ENCODE data around the gene TRPV2.
A peak's percentile ranks its signal among the peaks of the same experiment; 100 is the strongest.
"Not testable (repeated sequence)": the region's sequence is repeated elsewhere in the genome, so short reads cannot be mapped to it uniquely, and the experiment has no call there.

TRPV2 gene, protein sequence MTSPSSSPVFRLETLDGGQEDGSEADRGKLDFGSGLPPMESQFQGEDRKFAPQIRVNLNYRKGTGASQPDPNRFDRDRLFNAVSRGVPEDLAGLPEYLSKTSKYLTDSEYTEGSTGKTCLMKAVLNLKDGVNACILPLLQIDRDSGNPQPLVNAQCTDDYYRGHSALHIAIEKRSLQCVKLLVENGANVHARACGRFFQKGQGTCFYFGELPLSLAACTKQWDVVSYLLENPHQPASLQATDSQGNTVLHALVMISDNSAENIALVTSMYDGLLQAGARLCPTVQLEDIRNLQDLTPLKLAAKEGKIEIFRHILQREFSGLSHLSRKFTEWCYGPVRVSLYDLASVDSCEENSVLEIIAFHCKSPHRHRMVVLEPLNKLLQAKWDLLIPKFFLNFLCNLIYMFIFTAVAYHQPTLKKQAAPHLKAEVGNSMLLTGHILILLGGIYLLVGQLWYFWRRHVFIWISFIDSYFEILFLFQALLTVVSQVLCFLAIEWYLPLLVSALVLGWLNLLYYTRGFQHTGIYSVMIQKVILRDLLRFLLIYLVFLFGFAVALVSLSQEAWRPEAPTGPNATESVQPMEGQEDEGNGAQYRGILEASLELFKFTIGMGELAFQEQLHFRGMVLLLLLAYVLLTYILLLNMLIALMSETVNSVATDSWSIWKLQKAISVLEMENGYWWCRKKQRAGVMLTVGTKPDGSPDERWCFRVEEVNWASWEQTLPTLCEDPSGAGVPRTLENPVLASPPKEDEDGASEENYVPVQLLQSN

DNA sequence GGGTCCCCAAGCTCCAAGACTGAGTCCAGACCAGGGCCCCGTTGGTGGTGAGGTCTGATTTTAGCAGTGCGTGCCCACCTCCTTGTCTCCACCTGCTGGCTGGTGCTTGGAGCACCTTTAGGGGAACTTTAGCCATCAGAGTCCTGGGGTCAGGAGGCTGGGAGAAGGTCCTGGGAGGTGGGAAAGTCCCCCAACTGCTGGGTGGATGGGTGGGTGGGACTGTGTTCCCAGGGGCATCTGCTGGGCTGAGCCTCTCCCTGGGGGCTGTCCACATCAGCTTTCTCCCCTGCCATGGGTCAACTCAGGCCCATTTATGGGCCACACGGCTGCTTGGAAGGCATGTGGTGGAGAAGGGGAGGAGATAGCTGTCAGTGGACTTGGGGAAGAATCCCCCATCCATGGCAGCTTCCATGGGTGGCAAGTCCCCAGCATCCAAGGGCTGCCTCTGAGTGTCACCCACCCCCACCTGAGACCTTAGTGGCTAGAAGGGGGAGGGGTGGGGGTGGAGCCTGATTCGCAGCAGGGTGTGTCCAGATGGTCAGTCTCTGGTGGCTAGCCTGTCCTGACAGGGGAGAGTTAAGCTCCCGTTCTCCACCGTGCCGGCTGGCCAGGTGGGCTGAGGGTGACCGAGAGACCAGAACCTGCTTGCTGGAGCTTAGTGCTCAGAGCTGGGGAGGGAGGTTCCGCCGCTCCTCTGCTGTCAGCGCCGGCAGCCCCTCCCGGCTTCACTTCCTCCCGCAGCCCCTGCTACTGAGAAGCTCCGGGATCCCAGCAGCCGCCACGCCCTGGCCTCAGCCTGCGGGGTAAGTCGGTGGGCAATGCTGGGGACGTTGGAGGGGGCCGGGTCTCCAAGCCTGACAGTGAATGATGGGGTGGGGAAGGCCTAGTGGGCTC, at the start of gene TRPV2:
TSS of gene TRPV2 (plus strand) at position 541 of the 894 bp plus-strand sequence. CDS start 2,098 bp downstream, outside the sequence.
- no peak for DNase-seq (ENCODE audit: low read depth)

DNA sequence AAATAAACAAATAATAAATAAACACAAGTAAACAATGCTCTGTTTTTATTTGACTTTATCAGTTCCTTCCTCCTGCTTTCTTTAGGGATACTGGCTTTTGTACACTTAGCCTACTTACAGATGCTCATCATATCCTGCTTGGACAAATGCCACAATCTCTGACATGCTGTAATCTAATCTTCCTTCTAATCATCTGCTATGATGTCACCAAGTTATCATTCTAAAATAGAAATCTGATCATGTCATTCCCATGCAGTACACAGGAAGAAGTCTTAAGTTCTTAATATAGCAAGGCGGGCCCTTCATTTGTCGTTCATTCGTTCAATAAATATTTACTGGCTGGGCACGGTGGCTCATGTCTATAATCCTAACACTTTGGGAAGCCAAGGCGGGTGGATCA, 43.6 kb upstream of the TRPV2 start:
- no peak for DNase-seq (ENCODE audit: low read depth)

DNA sequence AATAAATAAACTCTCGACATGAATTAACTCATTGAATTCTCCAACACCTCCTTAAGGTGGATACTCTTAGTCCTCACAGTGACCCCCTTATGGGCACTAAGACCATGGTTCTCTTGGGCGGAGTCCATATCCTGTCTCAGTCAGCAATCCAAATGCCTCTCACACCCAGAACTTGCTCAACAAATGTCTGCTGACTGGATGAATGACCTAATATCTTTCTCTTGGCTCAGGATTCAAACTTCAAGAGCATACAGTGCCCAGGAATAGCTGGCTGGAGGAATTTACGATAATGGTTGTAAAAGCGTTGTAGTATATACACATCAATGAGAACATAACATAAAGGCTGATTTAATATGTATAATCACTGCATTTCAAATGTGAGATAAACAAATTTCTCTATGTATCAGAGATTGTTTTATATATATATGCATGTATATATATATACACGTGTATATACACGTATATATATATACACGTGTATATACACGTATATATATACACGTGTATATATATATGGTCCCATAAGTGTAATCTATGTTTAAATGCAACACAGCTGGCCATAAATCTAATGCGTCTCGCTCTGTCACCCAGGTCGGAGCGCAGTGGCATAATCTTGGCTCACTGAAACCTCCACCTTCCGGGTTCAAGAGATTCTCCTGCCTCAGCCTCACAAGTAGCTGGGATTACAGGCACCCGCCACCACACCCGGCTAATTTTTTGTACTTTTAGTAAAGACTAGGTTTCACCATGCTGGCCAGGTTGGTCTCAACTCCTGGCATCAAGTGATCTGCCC, 41.0 kb upstream of the TRPV2 start:
- DNase-seq (ENCODE audit: low read depth): no peak

DNA sequence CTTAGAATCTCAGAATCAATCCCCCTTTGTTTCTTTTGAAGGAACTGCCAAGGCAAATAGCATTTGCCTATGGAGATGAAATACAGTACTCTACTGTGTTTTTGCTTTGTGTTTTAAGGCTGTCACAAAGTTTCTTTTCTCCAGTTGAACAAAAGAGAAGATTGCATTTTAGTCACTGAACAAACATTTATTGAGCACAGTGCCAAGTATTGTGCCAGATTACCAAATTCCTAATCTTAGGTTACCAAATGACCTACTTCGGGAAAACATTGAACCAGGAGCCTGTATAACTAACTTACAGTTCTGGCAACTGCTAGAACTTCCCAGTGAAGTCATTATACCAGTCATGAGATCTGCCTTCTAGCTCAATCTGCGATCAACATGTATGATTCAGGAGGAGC, 37.4 kb upstream of the TRPV2 start:
- DNase-seq (ENCODE audit: low read depth): no peak

DNA sequence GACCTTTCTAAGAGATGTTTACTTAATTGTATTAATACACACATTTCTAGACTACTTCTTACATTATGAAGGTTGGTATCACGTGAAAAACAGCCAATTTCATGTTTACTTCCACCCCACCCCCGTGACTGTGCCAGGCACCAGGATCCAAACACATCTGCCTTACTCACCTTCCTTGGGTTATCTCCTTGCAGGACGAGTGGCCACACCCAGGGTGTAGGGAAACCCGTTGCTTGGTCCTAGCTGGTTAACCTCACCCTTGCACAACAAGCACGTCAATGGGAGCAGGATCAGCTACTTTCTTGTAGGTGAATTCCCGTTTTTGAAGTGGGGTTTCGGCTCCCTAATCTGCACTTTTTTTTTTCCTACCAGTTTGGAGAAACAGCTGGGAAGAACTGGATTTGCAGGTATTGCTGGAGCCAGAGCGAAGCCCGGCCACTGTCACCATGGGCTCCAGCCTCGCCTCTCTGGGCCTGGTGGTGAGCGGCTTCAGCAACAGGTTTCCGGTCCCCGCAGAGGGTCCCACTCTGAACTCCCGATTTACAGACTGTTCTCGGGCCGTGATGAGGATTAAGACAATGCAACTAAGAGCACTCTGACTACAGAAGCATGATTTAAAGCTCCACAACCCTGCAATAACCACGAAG, 36.6 kb upstream of the TRPV2 start:
- DNase-seq (ENCODE audit: low read depth): no peak

DNA sequence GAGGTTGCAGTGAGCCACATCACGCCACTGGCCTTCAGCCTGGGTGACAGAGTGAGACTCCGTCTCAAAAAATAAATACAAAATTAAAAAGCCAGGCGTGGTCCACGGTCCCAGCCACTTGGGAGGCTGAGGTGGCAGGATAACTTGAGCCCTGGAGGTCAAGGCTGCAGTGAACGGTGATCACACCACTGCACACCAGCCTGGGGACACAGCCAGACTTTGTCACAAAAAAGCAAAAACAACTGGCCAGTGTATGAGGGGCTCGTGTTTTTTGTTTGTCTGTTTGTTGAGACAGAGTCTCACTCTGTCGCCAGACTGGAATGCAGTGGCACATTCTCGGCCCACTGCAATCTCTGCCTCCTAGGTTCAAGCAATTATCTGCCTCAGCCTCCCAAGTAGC, 35.7 kb upstream of the TRPV2 start:
- no peak for DNase-seq (ENCODE audit: low read depth)

DNA sequence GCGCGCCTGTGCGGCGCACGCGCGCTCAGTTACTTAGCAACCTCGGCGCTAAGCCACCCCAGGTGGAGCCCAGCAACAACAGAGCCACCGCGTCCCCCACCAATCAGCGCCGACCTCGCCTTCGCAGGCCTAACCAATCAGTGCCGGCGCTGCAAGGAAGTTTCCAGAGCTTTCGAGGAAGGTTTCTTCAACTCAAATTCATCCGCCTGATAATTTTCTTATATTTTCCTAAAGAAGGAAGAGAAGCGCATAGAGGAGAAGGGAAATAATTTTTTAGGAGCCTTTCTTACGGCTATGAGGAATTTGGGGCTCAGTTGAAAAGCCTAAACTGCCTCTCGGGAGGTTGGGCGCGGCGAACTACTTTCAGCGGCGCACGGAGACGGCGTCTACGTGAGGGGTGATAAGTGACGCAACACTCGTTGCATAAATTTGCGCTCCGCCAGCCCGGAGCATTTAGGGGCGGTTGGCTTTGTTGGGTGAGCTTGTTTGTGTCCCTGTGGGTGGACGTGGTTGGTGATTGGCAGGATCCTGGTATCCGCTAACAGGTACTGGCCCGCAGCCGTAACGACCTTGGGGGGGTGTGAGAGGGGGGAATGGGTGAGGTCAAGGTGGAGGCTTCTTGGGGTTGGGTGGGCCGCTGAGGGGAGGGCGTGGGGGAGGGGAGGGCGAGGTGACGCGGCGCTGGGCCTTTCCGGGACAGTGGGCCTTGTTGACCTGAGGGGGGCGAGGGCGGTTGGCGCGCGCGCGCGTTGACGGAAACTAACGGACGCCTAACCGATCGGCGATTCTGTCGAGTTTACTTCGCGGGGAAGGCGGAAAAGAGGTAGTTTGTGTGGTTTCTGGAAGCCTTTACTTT, 34.5 kb upstream of the TRPV2 start, which contains the start of gene UBB:
TSS of gene UBB (plus strand) at position 452 of the 856 bp plus-strand sequence. CDS start 817 bp downstream, outside the sequence.
- peak; percentile 91 for DNase-seq (ENCODE audit: low read depth)

DNA sequence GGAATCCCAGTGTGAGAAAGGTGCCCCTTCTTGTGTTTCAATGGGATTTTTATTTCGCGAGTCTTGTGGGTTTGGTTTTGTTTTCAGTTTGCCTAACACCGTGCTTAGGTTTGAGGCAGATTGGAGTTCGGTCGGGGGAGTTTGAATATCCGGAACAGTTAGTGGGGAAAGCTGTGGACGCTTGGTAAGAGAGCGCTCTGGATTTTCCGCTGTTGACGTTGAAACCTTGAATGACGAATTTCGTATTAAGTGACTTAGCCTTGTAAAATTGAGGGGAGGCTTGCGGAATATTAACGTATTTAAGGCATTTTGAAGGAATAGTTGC, 33.9 kb upstream of the TRPV2 start:
- DNase-seq (ENCODE audit: low read depth): no peak

DNA sequence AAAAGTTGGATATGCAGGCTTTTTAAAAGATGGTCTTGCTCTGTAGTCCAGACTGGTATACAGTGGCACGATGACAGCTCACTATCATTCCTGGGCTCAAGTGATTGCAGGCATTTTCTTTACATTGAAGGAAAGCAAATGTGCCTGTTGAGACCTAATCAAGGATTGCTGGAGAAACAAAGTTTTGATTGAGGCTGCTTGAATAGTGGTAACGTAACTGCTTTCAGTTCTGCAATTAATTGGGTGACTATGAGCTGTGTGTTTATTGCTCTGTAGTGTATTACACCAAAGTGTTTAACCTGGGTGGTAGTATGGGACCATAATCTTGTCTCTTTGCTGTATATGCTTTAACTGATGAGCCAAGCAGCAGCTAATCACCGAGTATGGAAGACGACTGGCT, 32.2 kb upstream of the TRPV2 start:
- DNase-seq (ENCODE audit: low read depth): no peak

DNA sequence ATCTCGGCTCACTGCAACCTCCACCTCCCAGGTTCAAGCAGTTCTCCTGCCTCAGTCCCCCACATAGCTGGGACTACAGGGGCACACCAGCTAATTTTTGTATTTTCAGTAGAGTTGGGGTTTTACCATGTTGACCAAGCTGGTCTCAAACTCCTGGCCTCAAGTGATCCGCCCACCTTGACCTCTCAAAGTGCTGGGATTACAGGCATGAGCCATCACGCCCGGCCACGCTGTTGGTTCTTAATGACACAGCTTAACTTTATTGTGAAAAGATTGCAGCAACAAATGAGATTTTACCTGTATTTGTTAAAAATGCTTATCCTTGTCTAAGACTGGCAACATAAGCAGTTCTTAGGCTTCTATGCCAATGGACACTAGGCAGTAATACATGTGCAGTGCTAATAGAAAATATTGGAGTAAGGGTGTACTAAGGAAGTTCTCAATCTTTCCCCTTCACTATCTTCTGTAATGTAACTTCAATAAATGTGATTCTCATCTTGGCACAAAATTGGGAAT, 31.5 kb upstream of the TRPV2 start:
- DNase-seq (ENCODE audit: low read depth): no peak

DNA sequence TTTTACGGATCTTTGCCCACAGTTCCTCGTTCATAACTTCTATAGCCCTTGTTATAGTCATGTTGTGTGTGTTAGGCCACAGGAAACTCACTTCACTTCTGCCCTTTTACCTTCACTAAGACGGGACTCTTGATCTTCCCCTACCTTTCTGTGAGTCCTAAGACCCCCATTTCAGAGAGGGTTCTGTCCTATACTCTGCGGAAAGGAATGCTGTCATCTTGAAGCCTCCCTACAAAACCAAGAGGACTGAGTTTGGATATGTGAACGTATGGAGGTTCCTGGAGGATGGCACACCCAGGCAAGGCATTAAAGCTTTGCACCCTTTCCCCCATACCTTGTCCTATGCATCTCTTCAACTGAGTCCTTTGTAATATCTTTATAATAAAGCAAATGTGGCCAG, 30.8 kb upstream of the TRPV2 start:
- no peak for DNase-seq (ENCODE audit: low read depth)

DNA sequence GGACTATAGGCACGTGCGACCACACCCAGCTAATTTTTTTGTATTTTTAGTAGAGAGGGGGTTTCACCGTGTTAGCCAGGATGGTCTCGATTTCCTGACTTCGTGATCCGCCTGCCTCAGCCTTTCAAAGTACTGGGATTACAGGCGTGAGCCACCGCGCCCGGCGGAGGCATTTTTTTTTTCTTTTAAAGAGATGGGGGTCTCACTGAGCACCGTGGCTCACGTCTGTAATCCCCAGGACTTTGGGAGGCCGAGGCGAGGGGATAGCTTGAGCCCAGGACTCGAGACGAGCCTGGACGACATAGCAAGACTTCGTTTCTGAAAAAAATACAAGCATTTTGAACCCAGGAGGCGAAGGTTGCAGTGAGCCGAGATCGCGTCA, 29.3 kb upstream of the TRPV2 start:
- DNase-seq (ENCODE audit: low read depth): not testable (repeated sequence)

DNA sequence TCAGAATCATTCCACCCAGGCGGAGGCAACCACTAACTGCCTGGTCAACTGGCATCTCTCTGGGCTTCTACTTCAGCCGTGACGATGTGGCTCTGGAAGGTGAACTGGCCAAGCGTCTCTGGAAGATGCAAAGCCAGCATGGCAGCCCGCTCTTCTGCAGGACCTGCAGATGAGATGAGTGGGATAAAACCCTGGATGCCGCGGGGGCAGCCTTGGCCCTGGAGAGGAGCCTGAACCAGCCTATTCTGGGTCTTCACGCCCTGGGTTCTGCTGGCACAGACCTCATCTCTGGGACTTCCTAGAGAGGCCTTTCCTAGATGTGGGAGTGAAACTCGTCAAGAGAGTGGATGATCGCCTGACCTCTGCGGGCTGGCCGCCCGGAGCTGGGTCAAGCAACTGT, 23.9 kb upstream of the TRPV2 start:
- DNase-seq (ENCODE audit: low read depth): no peak

DNA sequence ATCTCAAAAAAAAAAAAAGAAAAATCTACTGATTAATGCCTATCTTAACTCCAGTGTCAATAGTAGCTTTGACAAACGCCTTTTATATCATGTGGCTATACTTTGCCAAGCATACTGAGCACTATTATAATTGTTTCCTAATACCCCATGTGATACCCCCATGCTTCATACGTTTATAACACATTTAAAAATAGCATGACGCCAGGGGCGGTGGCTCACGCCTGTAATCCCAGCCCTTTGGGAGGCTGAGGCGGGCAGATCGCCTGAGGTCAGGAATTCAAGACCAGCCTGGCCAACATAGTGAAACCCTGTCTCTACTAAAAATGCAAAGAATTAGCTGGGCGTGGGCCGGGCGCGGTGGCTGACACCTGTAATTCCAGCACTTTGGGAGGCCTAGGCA, 22.9 kb upstream of the TRPV2 start:
- not testable (repeated sequence) for DNase-seq (ENCODE audit: low read depth)

DNA sequence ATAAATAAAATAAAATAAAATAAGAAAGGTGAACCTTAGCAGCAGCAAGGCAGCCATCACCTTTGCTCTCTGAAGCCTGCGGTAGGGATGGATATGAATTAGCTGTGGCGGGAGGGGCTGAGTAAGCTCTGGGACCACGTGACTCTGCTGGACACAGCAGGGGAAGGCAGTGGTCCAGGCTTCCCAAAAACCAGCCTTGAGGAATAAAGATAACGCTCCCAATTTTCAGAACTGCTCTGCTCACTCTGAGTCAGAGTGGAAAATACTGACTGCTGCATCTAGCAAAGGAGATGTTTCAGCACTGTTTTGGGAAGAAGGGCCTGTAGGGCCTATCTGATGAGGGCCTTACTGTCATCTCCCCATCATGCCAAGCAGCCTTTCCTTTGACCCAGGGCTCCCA, 19.5 kb upstream of the TRPV2 start:
- DNase-seq (ENCODE audit: low read depth): not testable (repeated sequence)

DNA sequence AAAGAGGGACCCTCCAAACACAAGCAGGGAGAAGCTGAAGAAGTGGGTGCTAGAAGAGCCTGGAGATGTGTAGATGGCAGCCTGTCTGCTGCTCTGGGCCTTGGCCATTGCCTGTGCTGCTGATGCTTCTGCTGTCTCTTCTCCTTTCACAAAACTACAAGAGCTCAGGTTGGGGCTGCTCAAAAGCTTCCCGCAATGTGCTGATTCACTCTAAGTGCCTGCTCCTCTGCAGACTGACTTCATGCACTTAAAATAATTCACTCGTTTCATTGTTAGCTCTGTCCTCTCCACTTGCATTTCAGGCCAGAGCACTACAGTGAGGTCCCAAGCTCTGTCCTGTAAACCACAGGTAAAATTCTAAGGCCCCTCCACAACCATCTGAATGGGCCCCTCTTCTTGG, 18.7 kb upstream of the TRPV2 start:
- not testable (repeated sequence) for DNase-seq (ENCODE audit: low read depth)

DNA sequence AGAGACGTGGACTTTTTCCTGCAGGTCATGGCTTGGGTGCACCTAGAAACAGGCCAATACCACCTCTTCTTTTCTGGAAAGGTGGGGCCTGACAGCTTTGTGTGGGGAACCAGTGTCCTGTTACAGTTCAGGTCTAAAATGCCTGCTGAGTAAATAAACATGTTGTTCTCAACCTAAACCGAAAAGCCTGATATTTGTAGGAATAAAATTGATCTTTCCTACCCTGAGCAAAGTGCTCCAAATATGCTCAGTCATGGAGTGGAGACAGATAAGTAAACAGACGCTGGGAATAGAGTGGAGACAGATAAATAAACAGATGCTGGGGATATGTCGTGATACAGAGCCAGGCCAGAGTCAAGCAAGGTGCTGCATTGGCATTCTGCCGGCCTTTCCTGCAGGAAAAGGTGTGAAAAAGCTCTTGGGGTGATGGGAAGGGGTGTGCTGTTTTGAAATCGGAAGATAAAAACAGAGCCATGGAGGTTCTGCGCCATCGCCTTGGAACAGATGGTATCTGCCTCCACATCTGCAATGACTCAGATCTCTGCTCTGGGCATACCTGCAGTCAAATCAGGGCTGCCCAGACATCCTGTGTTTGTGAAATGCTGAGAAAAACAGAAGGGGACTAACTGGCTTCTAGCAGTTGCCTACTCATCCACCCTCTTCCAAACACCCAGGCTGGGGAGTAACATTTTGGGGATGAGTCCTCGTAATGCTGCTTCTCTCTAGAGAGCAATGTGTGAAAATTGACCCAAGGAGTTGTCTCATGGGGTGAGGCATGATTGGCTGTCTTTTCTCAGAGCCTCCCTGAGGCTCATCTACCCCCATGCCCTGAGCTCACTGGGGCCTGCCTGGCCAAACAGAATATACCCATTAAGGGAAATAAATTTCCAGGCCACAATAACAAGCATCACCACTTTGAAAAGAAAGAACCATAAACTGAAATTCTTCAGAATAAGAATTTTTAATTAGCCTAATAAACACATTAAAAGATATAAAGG, 16.8 kb upstream of the TRPV2 start:
- no peak for DNase-seq (ENCODE audit: low read depth)

DNA sequence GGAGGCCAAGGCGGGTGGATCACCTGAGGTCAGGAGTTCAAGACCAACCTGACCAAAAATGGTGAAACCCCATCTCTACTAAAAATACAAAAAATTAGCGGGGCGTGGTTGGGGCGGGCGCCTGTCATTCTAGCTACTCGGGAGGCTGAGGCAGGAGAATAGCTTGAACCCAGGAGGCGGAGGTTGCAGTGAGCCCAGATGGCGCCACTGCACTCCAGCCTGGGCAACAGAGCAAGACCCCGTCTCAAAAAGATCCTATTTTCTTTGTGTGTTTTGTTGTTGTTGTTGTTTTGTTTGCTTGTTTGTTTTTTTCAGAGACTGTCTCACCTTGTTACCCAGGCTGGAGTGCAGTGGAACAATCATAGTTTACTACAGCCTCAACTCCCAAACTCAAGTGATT, 11.5 kb upstream of the TRPV2 start:
- DNase-seq (ENCODE audit: low read depth): not testable (repeated sequence)

All from activated T-cell treated with anti-CD3 and anti-CD28 coated beads for 24 hours (primary cell).